ENCODE measurements around the gene POR.

POR gene

GRCh38 chr7:75980430-75981202 is 65.7 kb downstream of the POR start:
- DNase-seq: no peak

GRCh38 chr7:75981203-75981452 is 66.2 kb downstream of the POR start:
- no peak for DNase-seq

GRCh38 chr7:75981453-75982305 is 66.7 kb downstream of the POR start:
- DNase-seq: peak; percentile 5

GRCh38 chr7:75982306-75983064 is 67.5 kb downstream of the POR start:
- no peak for DNase-seq

- no peak for DNase-seq
These were observed 68.6 kb downstream of the POR start for GRCh38 chr7:75983471-75984129.

- no peak for DNase-seq
These were observed 69.4 kb downstream of the POR start for GRCh38 chr7:75984130-75985008.

- DNase-seq: no peak
These were observed 70.1 kb downstream of the POR start for GRCh38 chr7:75985009-75985517.

- DNase-seq: no peak
These were observed 70.7 kb downstream of the POR start for GRCh38 chr7:75985518-75986146.

GRCh38 chr7:75986147-75986781 is 71.3 kb downstream of the POR start:
- DNase-seq: no peak

- no peak for DNase-seq
These were observed 72.3 kb downstream of the POR start for GRCh38 chr7:75987026-75987804.

GRCh38 chr7:75987805-75988567 is 73.0 kb downstream of the POR start:
- DNase-seq: no peak

GRCh38 chr7:75988568-75989499 is 73.9 kb downstream of the POR start:
- DNase-seq: no peak

GRCh38 chr7:75989500-75990388 is 74.8 kb downstream of the POR start:
- DNase-seq: no peak

GRCh38 chr7:75991531-75992082 is 76.7 kb downstream of the POR start:
- no peak for DNase-seq

GRCh38 chr7:75992083-75992755 is 77.3 kb downstream of the POR start:
- DNase-seq: no peak
